Measurements from ENCODE around the gene LY6G5B.

GRCh38 chr6:31722173-31722572 is 52.4 kb downstream of the LY6G5B start:
- TF ChIP-seq CTCF (IDR thresholded peaks at IDR 0.05 in 8 of 11, conservative IDR thresholded peaks at IDR 0.05 in 3 of 11) = no peak
- TF ChIP-seq POLR2AphosphoS5 (IDR thresholded peaks at IDR 0.05) = no peak

All from spleen (tissue), 7 donors.